ENCODE data around the gene SLC43A2. TPM values are rescaled to one million over a fixed set of nuclear protein-coding genes. Genes with fewer than 3 reads are reported as not detected.

Gene SLC43A2
- total and polyA plus RNA-seq, 2 of the 13 experiments (the other 11 are each of a cell fraction or from before 2014, with no cell fraction given): 7.3 to 20.0 TPM

DNA sequence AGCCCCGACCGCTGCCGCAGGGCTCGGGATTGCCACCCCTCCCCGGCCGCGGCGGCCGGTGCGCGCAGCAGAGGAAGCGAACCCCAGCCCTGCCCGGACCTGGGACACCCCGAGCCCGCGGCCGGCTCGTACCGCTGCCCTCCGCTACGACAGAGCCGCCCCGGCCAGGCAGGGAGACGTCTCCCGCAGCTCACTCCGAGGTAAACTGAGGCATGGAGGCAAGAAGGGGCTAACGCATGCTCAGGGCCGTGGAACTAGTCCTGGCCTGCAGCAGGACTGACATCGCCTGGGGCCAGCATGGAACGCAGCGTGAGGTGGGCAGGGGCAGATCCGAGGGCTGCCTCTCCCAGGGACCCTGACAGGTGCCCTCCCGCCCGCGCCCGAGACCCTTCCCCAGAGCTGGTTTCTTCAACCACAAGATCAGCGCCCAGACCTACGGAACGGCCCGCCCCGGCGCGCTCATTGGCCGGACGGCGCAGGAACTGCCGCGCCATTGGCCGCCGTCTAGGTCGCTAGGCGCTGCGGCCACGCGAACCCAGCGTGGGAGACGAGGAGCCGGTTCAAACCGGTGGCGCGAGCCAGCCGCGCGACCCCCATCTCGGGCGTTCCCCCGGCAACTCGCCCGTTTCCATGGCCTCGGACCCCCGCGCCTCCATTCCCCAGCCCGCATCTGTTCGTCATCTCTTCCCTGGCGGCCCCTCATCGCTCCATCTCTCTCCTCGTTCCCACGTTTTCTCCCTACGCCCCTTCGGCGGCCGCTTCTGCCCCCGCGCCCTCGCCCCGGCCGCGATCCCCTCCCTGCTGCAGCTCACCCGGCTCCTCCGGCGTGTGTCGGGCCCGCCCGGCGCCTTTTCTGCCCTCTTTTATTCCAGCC, at the start of gene SLC43A2 (continued):
- TF ChIP-seq, protein P1, sequence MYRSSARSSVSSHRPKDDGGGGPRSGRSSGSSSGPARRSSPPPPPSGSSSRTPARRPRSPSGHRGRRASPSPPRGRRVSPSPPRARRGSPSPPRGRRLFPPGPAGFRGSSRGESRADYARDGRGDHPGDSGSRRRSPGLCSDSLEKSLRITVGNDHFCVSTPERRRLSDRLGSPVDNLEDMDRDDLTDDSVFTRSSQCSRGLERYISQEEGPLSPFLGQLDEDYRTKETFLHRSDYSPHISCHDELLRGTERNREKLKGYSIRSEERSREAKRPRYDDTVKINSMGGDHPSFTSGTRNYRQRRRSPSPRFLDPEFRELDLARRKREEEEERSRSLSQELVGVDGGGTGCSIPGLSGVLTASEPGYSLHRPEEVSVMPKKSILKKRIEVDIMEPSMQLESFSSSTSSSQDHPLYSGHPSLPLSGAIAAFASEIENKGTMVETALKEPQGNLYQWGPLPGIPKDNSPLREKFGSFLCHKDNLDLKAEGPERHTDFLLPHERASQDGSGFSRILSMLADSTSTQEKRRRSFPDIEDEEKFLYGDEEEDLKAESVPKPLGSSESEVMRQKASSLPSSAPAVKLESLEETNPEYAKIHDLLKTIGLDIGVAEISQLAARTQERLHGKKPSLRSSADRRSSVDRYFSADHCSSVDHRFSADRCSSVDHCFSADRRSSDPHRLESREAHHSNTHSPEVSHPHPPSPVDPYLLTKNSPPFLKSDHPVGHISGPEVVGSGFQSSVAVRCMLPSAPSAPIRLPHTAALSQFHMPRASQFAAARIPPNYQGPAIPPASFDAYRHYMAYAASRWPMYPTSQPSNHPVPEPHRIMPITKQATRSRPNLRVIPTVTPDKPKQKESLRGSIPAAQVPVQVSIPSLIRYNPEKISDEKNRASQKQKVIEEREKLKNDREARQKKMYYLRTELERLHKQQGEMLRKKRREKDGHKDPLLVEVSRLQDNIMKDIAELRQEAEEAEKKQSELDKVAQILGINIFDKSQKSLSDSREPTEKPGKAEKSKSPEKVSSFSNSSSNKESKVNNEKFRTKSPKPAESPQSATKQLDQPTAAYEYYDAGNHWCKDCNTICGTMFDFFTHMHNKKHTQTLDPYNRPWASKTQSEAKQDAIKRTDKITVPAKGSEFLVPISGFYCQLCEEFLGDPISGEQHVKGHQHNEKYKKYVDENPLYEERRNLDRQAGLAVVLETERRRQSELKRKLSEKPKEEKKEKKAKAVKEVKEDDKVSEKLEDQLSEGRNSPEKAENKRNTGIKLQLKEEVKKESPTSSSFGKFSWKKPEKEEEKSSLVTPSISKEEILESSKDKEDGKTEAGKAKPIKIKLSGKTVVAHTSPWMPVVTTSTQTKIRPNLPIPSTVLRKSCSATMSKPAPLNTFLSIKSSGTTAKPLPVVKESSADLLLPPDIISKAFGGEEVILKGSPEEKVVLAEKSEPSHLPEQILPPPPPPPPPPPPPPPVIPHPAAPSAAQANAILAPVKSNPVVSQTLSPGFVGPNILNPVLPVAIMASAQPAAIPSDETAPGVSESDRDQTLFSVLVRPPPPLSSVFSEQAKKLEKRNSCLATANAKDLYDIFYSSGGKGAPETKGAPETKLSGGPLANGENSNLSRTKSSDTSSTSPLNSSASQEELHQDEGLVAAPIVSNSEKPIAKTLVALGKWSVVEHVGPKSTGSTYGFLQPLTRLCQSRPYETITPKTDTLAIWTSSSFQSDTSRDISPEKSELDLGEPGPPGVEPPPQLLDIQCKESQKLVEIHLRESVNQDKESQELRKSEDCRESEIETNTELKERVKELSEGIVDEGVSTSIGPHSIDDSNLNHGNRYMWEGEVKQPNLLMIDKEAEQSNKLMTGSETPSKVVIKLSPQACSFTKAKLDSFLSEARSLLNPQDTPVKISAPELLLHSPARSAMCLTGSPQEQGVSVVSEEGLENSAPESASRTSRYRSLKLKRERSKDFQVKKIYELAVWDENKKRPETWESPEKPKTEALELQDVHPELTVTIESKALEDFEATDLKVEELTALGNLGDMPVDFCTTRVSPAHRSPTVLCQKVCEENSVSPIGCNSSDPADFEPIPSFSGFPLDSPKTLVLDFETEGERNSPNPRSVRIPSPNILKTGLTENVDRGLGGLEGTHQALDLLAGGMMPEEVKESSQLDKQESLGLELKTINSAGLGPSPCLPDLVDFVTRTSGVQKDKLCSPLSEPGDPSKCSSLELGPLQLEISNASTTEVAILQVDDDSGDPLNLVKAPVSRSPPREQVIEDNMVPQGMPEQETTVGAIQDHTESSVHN (CRISPR knock-in tag; IDR thresholded peaks at IDR 0.05): no peak
- TF ChIP-seq ZNF562 (CRISPR knock-in tag; IDR thresholded peaks at IDR 0.05; ENCODE audit: borderline replicate concordance): no peak
- TF ChIP-seq ZFAT (CRISPR knock-in tag; conservative IDR thresholded peaks at IDR 0.05): no peak
- no peak for TF ChIP-seq BHLHE40 (IDR thresholded peaks at IDR 0.05; ENCODE audit: low read length)
- TF ChIP-seq, protein P2, sequence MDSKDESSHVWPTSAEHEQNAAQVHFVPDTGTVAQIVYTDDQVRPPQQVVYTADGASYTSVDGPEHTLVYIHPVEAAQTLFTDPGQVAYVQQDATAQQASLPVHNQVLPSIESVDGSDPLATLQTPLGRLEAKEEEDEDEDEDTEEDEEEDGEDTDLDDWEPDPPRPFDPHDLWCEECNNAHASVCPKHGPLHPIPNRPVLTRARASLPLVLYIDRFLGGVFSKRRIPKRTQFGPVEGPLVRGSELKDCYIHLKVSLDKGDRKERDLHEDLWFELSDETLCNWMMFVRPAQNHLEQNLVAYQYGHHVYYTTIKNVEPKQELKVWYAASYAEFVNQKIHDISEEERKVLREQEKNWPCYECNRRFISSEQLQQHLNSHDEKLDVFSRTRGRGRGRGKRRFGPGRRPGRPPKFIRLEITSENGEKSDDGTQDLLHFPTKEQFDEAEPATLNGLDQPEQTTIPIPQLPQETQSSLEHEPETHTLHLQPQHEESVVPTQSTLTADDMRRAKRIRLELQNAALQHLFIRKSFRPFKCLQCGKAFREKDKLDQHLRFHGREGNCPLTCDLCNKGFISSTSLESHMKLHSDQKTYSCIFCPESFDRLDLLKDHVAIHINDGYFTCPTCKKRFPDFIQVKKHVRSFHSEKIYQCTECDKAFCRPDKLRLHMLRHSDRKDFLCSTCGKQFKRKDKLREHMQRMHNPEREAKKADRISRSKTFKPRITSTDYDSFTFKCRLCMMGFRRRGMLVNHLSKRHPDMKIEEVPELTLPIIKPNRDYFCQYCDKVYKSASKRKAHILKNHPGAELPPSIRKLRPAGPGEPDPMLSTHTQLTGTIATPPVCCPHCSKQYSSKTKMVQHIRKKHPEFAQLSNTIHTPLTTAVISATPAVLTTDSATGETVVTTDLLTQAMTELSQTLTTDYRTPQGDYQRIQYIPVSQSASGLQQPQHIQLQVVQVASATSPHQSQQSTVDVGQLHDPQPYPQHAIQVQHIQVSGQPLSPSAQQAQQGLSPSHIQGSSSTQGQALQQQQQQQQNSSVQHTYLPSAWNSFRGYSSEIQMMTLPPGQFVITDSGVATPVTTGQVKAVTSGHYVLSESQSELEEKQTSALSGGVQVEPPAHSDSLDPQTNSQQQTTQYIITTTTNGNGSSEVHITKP (CRISPR knock-in tag; IDR thresholded peaks at IDR 0.05; ENCODE audit: low read depth): no peak
- TF ChIP-seq, protein P3, sequence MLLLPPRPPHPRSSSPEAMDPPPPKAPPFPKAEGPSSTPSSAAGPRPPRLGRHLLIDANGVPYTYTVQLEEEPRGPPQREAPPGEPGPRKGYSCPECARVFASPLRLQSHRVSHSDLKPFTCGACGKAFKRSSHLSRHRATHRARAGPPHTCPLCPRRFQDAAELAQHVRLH (CRISPR knock-in tag; IDR thresholded peaks at IDR 0.05; ENCODE audit: borderline replicate concordance, low read depth): no peak
- TF ChIP-seq GPN1 (CRISPR knock-in tag; IDR thresholded peaks at IDR 0.05; ENCODE audit: borderline replicate concordance): no peak
- no peak for TF ChIP-seq MIER3 (CRISPR knock-in tag; IDR thresholded peaks at IDR 0.05; ENCODE audit: borderline replicate concordance)
- 0 out of 2 replicates have a peak, but pooled peaks have one; percentile 44 for TF ChIP-seq ZNF564 (CRISPR knock-in tag; IDR thresholded peaks at IDR 0.05)
- TF ChIP-seq NRL (CRISPR knock-in tag; IDR thresholded peaks at IDR 0.05; ENCODE audit: borderline replicate concordance): no peak; the same call in 1 of the 2 replicates
- TF ChIP-seq ZNF878 (CRISPR knock-in tag; IDR thresholded peaks at IDR 0.05): no peak
- peak; percentile 69; the same call in 1 of the 2 replicates for TF ChIP-seq ARID2 (CRISPR knock-in tag; IDR thresholded peaks at IDR 0.05; ENCODE audit: borderline replicate concordance)
- TF ChIP-seq MTA1 (CRISPR knock-in tag; IDR thresholded peaks at IDR 0.05; ENCODE audit: borderline replicate concordance): no peak
- TF ChIP-seq, protein P4, sequence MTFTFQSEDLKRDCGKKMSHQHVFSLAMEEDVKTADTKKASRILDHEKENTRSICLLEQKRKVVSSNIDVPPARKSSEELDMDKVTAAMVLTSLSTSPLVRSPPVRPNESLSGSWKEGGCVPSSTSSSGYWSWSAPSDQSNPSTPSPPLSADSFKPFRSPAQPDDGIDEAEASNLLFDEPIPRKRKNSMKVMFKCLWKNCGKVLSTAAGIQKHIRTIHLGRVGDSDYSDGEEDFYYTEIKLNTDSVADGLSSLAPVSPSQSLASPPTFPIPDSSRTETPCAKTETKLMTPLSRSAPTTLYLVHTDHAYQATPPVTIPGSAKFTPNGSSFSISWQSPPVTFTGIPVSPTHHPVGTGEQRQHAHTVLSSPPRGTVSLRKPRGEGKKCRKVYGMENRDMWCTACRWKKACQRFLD (CRISPR knock-in tag; IDR thresholded peaks at IDR 0.05; ENCODE audit: borderline replicate concordance): no peak
- TF ChIP-seq ZNF652 (CRISPR knock-in tag; IDR thresholded peaks at IDR 0.05; ENCODE audit: borderline replicate concordance, low read depth): no peak

All from HepG2 (cell line).